NCI-H460 (cell line): ENCODE measurements around the gene BAIAP2L1. TPM values are rescaled to one million over a fixed set of nuclear protein-coding genes. Genes with fewer than 3 reads are reported as not detected.

Experiments used
- DNase-seq: peaks from one replicate; pipeline ENCODE4 v3.0.0-alpha.2; 2016; ENCODE audit warnings: low read depth; ENCODE audit errors: extremely low read depth
- total RNA-seq: library from RNA; depleted of rRNA; stranded (reverse); fragments of >200 nt; shearing (Covaris generic); gene quantifications from 2 replicates; pipeline ENCODE4 v1.2.3, GENCODE V29; 2014

BAIAP2L1 gene
- total RNA-seq, 1 experiment from 2014 or later, result 29.9 TPM

DNA sequence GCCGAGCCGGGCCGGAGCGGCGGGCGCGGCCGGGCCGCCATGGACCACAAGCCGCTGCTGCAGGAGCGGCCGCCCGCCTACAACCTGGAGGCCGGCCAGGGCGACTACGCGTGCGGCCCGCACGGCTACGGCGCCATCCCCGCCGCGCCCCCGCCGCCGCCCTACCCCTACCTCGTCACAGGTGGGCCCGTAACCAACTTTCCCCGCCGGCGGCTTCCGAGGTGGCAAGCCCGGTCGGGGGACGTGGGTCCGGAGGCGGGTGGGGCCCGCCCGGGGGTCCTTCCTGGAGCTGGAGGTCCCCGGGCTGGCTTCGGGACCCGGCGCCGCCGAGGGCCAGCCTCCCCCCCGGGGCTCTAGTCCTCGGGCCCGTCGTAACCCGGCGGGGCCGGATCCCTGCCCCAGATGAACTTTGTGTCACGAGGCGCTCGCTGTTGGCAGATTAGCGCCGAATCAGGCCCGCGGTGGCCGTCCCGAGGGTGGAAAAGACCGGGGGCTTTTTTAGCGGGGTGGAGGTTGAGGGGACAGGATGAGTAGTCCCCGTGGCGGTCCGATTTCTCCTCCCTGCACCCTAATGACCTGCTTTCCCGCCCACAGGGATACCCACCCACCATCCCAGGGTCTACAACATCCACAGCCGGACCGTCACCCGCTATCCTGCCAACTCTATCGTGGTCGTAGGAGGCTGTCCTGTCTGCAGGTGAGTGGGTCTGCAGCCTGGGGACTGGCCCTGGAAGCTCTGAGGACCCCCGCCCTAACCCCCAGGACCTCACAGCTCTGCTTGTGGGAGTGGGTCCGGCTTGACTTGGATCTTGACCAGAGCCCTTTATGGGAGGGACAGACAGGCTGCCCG is 118.9 kb downstream of the BAIAP2L1 start:
- no peak for DNase-seq

DNA sequence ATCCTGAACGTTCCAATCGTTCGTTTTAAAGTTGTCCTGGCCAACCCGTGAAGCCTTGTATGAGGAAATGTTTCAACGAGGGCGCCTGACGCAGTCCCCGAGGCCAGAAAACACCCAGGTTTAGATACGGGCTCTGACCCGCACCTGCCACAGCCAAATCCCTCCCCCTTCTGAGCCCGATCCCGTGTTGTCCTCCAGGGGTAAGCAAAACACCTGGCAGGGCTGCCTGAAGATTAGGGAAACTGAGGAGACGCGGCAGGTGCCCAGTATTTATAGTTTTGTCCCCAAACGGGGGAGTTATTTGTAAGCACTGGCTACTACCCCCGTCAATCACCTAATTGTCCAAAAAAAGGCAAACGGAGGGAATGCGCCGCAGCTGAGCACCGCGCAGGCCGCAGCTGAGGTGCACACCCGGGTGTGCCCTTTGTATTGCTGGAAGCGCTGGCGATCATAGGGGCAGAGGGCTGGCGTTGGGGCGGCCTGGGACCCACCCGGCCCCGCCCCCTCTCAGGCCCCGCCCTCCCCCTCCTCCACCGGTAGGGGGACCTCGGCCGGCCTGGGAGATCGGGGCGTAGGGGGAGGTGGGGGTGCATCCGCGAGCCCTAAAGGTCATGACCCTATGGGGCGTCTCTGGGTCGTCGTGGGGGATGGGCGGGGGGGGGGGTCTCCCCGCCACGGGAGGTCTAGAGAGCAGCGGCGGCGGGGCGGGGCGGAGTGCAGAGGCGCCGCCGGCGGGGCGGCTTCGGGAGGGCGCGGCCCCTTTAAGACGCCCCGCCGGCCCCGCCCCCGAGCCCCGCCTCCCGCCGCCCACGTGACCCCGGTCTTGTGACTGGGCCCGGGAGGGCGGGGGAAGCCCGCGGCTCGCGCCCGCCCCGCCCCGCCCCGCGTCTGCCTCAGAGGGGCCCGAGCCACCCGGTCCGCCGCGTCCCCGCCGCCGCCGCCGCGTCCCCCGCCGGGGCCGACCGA is 119.8 kb downstream of the BAIAP2L1 start, which contains the start of gene BRI3:
Gene BRI3 (plus strand): TSS at position 896 of the 966 bp plus-strand sequence. CDS start 110 bp downstream, outside the sequence.
- peak; percentile 86 for DNase-seq

DNA sequence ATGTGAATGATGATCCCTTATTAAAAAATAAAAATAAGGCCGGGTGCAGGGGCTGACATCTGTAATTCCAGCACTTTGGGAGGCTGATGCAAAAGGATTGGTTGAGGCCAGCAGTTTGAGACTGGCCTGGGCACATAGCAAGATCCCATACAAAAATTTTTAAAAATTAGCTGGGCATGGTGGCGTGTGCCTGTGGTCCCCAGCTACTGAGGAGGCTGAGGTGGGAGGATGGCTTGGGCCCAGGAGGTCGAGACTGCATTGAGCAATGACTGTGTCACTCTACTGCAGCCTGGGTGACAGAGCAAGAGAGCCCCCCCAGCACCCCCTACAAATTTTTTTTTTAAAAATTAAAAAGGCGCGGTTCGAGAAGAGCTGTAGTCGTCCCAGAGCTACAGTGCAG is 120.6 kb downstream of the BAIAP2L1 start:
- no peak for DNase-seq

DNA sequence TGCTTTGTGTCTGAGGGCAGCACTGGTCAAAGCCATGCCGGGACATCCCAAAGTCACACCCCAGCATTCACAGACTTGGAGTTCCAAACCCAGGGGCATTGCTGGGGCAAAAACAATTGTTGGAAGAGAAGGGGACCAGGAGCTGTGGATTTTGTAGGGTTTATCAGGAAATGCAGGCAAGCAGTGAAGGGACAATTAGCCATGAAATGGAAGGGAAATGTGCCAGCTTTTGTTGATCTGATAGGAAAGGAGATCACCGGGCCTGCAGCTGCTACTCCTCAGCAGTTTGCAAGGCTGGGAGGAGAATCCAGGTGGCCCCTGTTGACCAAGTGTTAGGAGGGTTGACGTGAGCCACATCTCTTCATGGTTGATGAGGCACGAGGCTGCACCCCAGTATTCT is 122.0 kb downstream of the BAIAP2L1 start:
- no peak for DNase-seq

DNA sequence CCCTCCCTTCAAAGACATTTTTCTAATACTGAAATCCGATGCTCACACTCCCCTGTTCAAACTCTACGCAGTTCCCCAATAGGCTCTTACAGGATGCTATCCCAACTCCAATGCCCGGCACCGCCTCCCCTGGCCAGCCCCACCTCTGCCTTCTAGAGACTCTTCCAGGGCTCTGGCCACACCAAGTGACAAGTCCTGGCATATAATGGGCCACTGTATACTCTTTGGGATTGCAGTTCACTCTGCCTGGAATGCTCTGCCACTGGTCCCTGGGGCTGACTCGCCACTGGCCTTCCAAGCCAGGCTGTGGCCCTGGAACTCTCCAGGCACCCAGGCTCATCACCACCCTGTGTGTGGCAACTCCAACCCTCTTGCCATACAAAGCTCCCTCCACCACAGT is 122.5 kb downstream of the BAIAP2L1 start:
- no peak for DNase-seq

DNA sequence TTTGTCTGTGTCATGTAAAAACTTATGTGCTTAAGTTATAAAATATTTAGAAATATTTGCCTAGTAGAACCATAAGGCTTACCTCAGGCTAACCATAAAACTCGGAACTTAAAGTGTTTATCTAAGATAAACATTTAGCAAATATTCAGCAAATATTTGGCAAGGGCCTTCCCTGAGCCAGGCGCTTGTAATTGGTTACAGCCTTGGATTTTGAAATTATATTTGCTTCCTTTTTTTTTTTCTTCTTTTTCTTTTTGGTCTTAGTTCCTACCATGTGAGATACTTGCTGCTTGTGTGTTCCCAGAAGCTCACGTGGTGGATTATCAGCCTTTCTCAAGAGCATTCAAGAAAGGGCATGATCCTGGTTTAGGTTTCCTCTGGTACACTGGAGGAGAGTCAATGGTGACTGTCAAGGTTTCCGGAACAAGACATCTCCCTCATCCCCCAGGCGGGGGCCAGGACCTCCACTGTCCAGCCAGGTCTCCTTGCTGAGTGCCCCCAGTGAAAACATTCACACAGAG is 124.6 kb downstream of the BAIAP2L1 start:
- no peak for DNase-seq

DNA sequence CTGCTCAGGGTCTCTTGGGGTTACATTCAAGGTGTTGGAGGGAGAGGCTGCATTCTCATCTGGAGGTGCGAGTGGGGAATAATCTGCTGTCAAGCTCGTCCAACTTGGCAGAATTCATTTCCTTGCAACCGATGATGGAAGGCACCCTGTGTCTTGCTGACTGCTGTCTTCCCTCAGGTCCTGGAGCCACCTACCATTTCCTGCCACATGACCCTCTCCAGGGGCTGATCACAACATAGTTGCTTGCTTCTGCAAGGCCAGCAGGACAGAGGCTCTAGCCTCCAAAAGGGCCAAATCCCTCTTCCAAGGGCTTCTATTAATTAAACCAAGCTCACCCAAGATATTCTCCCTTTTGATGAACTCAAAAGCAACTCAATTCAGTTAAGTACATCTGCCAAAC is 133.6 kb downstream of the BAIAP2L1 start:
- DNase-seq, result no peak

DNA sequence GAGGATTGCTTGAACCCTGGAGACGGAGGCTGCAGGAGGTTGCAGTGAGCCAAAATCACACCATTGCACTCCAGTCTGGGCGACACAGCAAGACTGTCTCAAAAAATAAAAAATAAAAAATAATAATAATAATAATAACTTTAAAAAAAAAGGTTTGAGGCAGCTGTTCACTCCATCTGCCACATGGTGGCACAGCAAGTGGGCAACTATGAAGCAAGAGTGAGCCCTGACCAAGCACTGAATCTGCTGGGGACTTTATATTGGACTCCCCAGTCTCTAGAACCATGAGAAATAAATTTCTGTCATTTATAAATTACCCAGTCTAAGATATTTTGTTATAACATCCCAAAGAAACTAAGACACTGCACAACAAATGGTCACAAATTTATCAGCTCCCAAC is 134.1 kb downstream of the BAIAP2L1 start:
- DNase-seq, result no peak

DNA sequence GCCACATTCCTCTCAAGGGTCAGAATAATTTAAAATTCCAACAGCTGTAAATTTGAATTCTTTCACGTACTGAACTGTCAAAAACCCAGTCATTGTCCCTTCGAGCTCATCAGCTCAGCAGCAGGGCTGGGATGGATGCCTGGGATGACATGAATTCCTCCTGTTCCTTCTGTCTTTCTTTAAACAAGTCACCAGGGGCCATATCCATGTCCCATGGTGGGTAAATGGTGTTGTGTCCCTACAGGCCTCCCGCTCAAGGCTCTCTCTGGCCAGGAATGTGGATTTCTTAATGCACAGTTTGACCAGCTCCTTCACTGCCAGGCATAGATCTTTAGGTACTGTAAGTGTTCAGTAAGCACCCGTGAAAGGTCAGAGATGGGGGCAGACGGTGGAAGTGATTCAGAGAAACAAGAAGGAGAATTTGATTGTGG is 135.0 kb downstream of the BAIAP2L1 start:
- DNase-seq, result no peak

DNA sequence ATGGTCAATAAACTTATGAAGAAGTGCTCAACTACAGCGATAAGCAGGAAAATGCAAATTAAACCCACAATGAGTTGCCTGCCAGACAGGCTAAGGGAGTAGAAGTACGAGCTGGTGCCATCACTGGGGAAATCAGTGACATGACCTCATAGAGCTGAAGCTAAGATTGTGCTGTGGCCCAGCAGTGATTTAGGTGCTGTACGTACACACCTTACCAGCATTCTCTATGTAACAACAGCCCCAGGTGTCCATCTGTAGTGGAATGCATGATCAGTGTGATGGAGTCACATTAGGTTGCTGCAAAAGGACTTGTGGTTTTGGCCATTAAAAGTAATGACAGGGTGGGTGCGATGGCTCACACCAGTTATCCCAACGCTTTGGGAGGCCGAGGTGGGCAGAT is 143.2 kb downstream of the BAIAP2L1 start:
- DNase-seq, result no peak

DNA sequence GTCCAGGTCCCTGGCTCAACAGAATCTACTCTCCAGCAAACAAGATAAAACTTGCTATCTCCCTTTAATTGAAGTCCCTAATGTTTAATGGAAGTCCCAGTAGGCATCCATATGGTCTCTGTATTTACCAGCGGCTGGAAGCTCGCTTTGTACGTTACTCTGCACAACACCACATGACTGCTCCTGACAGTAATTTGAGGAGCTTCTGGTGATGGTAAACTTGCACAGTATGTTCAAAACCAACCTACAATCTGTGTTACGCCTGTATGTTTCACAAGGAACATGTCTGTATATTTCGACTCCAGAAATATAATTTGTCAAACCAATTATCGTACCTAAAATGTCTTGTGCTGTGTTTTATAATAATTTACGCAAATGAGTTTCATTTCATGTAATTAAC is 144.5 kb downstream of the BAIAP2L1 start:
- no peak for DNase-seq

DNA sequence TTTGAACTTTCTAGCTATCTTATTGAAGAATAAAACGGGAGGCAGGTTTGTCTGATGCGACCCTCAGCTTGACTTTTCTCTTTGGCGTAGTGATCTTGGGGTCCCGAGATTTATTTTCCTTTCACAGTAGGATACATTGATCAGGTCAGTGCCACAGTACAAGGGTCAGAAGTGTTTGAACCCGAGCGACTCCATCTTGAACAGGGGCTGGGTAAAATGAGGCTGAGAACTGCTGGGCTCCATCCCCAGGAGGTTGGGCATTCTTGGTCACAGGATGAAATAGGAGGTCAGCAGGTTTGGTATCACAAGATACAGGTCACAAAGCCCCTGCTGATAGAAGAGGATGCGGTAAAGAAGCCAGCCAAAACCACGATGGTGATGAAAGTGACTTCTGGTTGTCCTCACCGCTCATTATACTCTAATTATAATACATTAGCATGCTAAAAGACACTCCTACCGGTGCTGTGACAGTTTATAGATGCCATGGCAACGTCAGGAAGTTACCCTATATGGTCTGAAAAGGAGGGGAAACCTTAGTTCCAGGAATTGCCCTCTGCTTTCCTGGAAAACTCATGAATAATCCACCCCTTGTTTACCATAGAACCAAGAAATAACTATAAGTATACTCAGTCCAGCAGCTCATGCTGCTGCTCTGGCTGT is 145.8 kb downstream of the BAIAP2L1 start:
- DNase-seq, result no peak

DNA sequence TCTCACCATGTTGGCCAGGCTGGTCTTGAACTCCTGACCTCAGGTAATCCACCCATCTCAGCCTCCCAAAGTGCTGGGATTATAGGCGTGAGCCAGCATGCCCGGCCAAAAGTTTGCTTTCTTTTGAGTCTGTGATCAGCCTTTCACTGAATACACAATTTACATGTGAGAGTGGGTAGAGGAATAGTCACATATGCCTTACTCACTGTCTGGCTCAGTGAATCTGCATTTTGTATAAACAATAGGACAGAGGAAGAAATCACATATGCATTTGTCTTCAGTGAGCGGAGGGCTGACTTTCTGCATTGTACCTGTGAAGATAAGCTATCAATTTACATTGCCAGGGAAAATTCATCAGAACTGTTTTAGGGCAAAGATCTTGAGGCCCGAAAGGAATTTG is 146.4 kb downstream of the BAIAP2L1 start:
- no peak for DNase-seq

DNA sequence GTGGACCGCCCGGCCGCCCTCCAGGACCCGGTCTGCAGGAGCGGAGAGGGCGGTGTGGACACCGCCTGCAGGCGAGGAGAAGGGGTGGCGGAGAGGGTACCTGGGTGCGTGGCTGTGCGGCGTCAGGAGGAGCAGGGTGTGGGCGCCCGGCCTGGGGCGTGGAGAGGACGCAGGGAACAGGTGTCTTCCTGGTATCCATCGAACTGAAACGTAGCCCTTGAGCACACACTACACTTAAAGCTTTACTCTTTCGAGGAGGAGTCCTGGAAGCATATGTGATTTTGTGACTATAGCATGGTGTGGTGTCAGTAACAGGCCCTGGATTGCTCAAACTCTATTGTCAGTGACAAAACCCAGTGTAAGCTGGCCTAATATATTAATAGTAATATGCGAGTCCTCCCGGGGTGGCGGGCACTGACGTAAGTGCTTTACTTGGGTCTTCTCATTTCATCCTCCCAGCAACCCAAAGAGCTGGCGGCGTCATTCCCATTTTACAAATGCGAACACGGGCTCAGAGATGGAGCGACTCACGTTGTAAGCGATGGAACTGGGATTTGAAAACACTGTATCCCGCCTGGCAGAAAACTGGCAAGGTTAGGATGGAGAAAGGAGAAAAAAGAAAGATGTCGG is 148.3 kb downstream of the BAIAP2L1 start:
- no peak for DNase-seq

DNA sequence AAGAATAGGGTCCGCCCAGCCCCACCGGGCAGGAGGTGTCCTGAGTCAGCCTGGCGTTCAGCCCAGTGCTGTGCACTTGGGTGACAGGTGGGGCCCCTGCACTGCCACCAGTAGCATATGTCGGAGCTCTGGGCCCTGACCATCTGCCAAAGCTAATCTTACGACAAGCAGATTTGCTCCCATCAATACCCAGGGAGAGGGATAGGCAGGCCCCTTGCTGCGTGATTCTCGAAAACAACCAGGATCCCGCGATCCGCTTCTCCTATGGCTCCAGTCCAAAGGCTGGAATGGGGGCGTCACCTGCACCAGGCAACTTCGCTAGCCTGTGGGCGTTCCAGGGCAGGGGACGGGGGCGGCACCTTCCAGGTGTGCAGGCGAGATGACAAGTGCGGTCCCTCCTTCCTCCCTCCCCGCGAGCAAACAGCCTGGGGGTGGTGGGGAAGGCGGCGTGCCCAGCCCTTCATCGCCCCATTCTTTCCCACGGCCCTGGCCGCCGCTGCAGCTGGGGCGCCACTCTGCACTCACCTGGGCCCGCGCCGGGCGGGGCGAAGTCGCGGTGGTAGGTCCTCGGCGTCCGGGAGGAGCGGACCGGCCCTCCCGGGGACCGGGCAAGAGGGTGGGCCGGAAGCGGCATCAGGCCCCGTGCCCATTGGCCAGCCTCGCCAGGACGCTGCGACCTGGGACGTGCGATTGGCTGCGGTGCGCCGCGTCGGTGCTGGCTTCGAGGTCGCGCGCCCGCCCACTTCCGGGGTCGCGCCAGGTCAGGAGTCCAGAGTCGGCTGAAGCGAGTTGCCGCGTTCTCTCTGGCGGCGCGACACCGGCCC is 149.1 kb downstream of the BAIAP2L1 start, which contains the start of gene TECPR1:
Gene TECPR1 (minus strand): TSS at position 632 of the 824 bp plus-strand sequence. CDS start 6,086 bp downstream, outside the sequence.
- peak; percentile 88 for DNase-seq

DNA sequence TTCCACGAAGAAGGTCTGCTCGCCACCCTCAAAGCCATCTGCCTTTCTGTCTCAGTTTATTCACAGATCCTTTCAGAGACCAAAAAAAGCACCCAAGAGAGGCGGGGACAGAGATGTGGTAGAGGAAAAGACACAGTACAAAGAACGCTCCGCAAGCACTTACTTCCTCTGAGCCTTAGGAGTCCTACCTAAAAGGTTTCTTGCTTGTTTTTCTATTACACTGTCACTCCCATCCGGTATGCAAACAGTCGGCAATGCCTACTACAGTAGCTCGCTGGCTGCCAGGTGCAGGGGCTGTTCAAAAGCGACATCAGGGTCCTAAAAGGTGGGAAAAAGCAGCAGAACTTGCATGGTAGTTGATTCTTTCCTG is 149.7 kb downstream of the BAIAP2L1 start:
- DNase-seq, result no peak

DNA sequence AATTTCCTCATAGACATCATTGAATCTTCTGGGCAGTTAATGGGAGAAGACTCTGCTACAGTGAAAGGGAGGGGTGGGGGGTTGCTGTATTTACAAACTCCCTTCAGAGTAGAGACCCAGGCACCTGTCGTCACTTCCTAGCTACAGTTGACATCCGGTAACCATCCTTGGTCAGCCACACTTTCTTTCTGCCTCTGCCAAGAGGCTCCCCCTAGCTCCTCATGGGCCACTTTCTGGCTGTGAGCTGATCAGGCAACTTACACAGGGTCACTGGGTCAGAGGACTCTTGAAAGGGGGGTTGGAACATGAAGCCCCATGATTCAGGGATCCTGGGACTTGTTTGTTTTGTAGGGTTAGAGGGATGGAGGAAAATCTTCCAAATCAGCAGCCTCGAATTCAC is 150.1 kb downstream of the BAIAP2L1 start:
- DNase-seq, result no peak

DNA sequence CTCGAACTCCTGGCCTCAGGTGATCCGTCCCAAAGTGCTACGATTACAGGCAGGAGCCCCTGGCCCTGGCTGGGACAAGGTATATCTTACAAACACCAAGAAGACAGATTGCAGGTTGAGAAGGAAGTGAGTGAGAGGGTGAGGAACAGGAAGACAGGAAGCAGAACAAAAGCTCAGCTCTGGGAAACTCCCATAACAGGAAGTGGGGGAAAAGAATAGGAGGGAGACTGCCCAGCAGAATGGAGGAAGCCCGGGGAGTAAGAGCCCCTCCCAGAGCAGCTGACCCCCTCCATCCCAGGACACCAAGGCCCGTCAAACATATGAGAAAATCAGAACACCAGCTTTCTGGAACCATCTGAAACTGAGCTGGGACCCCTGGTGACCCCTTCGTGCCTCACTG is 151.8 kb downstream of the BAIAP2L1 start:
- DNase-seq, result no peak

DNA sequence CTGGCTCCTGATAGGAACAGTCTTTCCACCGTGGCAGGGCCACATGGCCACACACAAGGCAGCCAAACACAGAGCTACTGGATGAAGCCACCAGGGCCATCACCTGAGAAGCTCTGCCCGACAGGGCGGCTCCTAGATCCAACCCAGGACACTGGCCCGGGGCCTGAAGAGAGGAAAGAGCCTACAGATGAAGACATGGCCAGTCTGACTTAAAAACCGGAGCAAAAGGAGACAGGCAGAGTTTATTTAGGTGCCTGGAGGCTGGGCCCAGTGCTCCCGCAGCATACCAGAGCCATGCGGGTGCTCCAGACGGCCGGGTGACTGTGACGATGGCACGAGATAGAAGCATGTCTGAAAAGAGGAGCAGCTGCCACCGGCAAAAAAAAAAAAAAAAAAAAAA is 152.7 kb downstream of the BAIAP2L1 start:
- DNase-seq, result no peak
